Suppressor macrophage treated with lipopolysaccharide for 4 hours (primary cell): ENCODE data around the gene CYBB.

Experiments
- DNase-seq: peaks from one replicate; pipeline ENCODE4 v3.0.0-alpha.2; 2020

Gene CYBB

DNA sequence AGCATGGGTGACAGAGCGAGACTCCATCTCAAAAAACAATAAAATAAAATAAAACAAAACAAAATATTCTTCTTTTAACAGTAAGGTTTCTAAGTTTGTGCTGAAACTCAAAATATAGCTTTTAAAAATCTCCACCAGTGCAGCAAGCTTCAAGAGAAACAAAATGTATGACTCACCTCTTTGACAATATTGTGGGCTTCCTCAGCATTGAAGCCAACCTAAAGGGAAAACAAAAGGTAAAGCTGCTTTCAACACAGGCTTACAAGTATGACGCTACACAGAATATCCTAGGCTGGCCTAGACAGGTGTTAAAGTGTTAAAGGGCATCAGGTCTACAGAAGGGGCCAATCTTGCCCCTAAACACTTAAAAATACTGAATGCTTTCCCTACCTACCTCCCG lies 66.3 kb downstream of the CYBB start:
- DNase-seq: no peak

GRCh38 chrX:37846558-37846933 lies 66.7 kb downstream of the CYBB start:
- no peak for DNase-seq

DNA sequence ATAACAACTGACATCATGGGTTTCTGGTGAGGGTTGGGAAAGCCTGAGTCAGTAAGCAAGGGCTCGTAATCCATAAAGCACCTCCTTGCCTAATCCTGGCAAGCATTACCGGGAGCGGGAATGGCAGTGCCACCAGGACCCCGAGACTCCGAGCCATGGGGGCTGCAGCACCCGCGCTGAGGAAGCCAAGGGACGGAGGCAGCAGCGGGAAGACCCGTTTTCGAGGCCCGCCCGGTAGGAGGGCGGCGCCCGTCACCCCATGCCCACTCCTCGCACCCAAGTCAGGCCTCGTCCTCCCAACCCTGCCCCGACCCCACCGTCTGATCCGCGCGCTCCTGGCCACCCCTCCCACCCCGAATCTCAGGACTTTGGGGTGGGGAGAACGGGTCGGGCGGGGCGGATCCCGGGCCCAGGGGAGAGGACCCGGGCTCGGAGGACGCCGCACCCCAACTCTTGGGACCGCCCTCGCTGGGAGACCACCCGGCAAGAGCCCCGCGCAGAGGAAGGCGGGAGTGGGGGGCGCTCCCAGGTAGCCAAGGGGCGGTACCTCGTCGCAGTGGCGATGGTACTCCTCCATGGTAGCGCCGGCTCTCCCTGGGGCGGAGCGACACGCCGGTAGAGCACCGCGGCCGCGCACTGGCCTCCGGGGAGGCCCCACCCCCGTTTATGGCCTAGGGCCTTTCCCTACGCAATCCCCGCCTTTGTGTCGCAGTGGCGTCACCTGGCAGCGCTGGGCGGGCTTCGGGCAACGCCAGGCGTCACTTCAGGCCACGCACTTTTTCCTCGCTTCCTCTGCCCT lies 67.3 kb downstream of the CYBB start, which contains the start of gene DYNLT3:
TSS of gene DYNLT3 (minus strand) at position 638 of the 799 bp plus-strand sequence. CDS start at position 577, 61 bp downstream.
- DNase-seq: peak; percentile 82

DNA sequence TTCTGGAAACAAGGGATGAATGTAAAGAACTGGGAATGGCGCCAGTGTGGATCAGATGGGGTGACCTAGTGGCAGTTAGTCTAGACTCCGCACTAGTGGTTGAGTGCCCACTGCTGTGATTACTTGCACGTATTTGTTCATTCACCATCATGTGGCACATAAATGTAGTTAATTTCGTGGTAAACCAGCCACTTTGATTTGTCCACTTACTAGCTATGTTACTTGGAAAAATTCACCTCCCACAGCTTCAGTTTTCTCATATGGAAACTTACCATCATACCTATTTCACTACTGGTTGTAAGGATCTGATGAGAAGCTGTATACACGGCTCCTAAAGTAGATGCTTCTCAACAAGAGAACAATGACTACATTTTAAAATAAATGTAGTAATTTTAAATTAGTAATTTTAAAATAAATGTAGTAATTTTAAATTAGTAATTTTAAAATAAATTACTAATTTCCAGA lies 67.9 kb downstream of the CYBB start:
- DNase-seq: no peak

GRCh38 chrX:37854148-37854547 lies 74.3 kb downstream of the CYBB start:
- DNase-seq: no peak

DNA sequence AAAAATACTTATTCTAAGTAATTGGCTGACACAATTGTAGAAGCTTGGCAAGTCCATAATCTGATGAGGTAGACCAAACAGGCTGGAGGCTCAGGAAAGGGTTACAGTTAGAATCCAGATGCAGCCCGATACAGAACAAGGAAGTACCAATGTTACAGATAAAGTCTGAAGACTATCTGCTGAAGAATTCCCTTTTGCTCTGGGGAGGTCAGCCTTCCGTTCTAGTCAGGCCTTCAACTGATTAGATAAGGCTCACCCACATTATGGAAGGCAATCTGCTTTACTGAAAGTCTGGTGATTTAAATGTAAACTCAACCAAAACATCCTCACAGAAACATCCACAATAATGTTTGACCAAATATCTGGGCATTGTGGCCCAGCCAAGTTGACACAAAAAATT lies 74.9 kb downstream of the CYBB start:
- no peak for DNase-seq

DNA sequence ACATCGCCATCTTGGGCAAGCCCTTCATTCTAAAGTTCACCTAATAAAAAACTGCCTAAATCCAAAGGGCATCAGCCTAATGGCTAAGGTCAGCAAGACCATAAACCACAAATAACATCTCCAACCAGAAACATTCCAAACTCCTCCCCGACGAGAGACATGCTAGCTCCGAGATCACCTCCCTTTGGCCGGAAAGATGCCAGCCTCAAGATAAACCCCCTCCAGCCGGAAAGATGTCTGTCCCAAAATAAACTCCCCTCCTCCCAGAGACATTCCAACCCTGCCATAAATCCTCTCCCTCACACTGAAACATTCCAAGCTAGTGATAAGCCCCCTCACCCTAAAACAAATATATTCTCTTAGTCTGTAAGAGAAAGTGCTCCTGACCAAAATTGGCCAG lies 80.9 kb downstream of the CYBB start:
- DNase-seq: no peak

DNA sequence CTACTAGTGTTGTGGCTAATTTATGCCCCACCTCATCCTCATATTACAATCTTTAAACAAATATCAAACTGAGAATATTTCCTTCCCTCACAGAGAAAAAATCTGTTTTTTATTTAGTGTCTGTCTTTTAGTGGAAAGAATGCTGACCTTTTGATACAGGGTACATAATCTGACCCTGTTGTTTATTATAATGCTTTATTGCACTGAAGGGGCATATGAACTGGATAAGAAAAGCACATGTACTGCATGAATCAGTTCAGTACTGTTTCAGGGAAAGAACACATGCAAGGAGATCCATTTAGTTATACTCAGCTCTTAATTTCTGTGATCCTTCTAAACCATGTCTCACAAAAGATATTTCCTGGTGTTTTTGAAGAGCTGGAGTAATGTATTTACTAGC lies 83.0 kb downstream of the CYBB start:
- DNase-seq: no peak
